Keratinocyte (primary cell): ENCODE data around the gene ITGB1BP1. TPM values are rescaled to one million over a fixed set of nuclear protein-coding genes. Genes with fewer than 3 reads are reported as not detected.

Experiments used
- DNase-seq: peaks from one replicate; pipeline ENCODE4 v3.0.0-alpha.2; 2011; ENCODE audit warnings: low read depth, missing footprints, low spot score
- FAIRE-seq: peaks from 2 replicates; lab custom pipeline; 2011; peaks lifted over from hg19 to GRCh38; lab: Jason Lieb, UNC
- H2AFZ ChIP-seq: 2 replicates; pipeline ENCODE4 v1.6.0; 2012; ENCODE audit warnings: low read length, control low read depth, inconsistent platforms; ENCODE audit not compliant: control insufficient read depth
- H3K27ac ChIP-seq: 2 replicates; pipeline ENCODE4 v1.5.1; 2011; ENCODE audit warnings: low read length; ENCODE audit not compliant: control insufficient read depth, insufficient read depth
- H3K27me3 ChIP-seq: 3 replicates; pipeline ENCODE4 v1.6.0; 2011; ENCODE audit warnings: low read length; ENCODE audit not compliant: control insufficient read depth, insufficient read depth; ENCODE audit errors: extremely low read depth
- H3K36me3 ChIP-seq, 2 experiments: 2 replicates in 1 of 2; 3 replicates in 1 of 2; pipeline ENCODE4 v1.5.1; 2011; ENCODE audit warnings: low read length in 2 of 2, mild to moderate bottlenecking in 1 of 2; ENCODE audit not compliant: control insufficient read depth in 2 of 2, insufficient read depth in 2 of 2; ENCODE audit errors: extremely low read depth in 1 of 2
- H3K4me1 ChIP-seq: 3 replicates; pipeline ENCODE4 v1.5.1; 2011; ENCODE audit warnings: low read length; ENCODE audit not compliant: control insufficient read depth, insufficient read depth; ENCODE audit errors: extremely low read depth
- H3K4me2 ChIP-seq: 3 replicates; pipeline ENCODE4 v1.6.0; 2011; ENCODE audit warnings: low read depth, low read length; ENCODE audit not compliant: control insufficient read depth, insufficient read depth; ENCODE audit errors: extremely low read depth
- H3K4me3 ChIP-seq, 3 experiments: fragments of 200-600 bp in 1 of 3; sonication (generic) in 1 of 3; 2 replicates in 2 of 3; 3 replicates in 1 of 3; pipeline ENCODE4 v1.5.1; 2011 to 2016; ENCODE audit warnings: low read length in 3 of 3, mild to moderate bottlenecking in 3 of 3, control low read depth in 2 of 3, inconsistent platforms in 1 of 3, low read depth in 1 of 3, mixed read lengths in 1 of 3, mixed run types in 1 of 3, moderate library complexity in 1 of 3; ENCODE audit not compliant: control insufficient read depth in 2 of 3, insufficient read depth in 2 of 3; ENCODE audit errors: extremely low read depth in 1 of 3
- H3K79me2 ChIP-seq: 2 replicates; pipeline ENCODE4 v1.6.0; 2012; ENCODE audit warnings: low read length; ENCODE audit not compliant: control insufficient read depth, insufficient read depth
- H3K9ac ChIP-seq: 3 replicates; pipeline ENCODE4 v1.6.0; 2011; ENCODE audit warnings: low read length; ENCODE audit not compliant: control insufficient read depth, insufficient read depth; ENCODE audit errors: extremely low read depth
- H3K9me1 ChIP-seq: 3 replicates; pipeline ENCODE4 v1.6.0; 2011; ENCODE audit warnings: low read length; ENCODE audit not compliant: control insufficient read depth, insufficient read depth; ENCODE audit errors: extremely low read depth
- H3K9me3 ChIP-seq: 2 replicates; pipeline ENCODE4 v1.5.1; 2012; ENCODE audit warnings: low read depth, low read length; ENCODE audit not compliant: control insufficient read depth
- H4K20me1 ChIP-seq: 3 replicates; pipeline ENCODE4 v1.6.0; 2011; ENCODE audit warnings: low read length; ENCODE audit not compliant: control insufficient read depth, insufficient read depth; ENCODE audit errors: extremely low read depth
- CTCF ChIP-seq, 3 experiments: IDR thresholded peaks in 1 of 3; conservative IDR thresholded peaks in 1 of 3; optimal IDR thresholded peaks in 1 of 3; 2 replicates in 2 of 3; 3 replicates in 1 of 3; pipeline versions ENCODE3 to v1.5.1; 2011; ENCODE audit warnings: low read length in 3 of 3, mild to moderate bottlenecking in 3 of 3, moderate library complexity in 2 of 3, control low read depth in 1 of 3, inconsistent platforms in 1 of 3; ENCODE audit not compliant: insufficient read depth in 2 of 3; ENCODE audit errors: extremely low read depth in 1 of 3
- EZH2 ChIP-seq: IDR thresholded peaks from one replicate; pipeline ENCODE4 v1.6.1; 2012; ENCODE audit warnings: inconsistent platforms, mild to moderate bottlenecking, low read length, moderate library complexity
- dilution Hi-C: fragments of 300-500 bp; cut with MboI; formaldehyde crosslinking; loops from one replicate; pipeline ENCODE4 v1.7.0; 2020; ENCODE audit warnings: low sequenced_read_pairs; ENCODE audit not compliant: extremely low pct_ligation_motif_present
- polyA plus RNA-seq, 5 experiments: library from polyadenylated mRNA; depleted of rRNA in 3 of 5; stranded (reverse) in 3 of 5; stranded (forward) in 1 of 5; unstranded in 1 of 5; fragments of >200 nt; gene quantifications; 1 replicate in 1 of 5; 2 replicates in 3 of 5; 3 replicates in 1 of 5; pipeline versions ENCODE4 v1.2.1 to v1.2.3, GENCODE V29; 2011 to 2012; ENCODE audit warnings: missing spikeins in 2 of 5, low read depth in 1 of 5, low replicate concordance in 1 of 5

ITGB1BP1 gene
- polyA plus RNA-seq, 1 donor (not counting 4 experiments of a cell fraction or from before 2014, with no cell fraction given): 169 TPM

GRCh38 chr2:9385841-9386240 lies 37.5 kb downstream of the ITGB1BP1 start:
- Histone ChIP-seq H3K4me2 (no peak overlapping the region), H3K36me3 (peaks cover 54 to 61% of the 10 kb centered on the region in 2 experiments)
- dilution Hi-C loops: no loop called here

GRCh38 chr2:9384521-9384920 lies 38.8 kb downstream of the ITGB1BP1 start:
- H3K79me2 ChIP-seq: no peaks in the 10 kb centered on the region
- no peaks in the 10 kb centered on the region for H3K27me3 ChIP-seq
- peaks cover 49 to 56% of the 10 kb centered on the region in 2 experiments for H3K36me3 ChIP-seq
- H3K9me3 ChIP-seq: no peaks in the 10 kb centered on the region
- no peak overlapping the region for H3K9ac ChIP-seq
- dilution Hi-C loops: no loop called here
- H3K4me1 ChIP-seq: peaks cover 21% of the 10 kb centered on the region
- FAIRE-seq (no peak), DNase-seq (no peak)
- no peak overlapping the region for H3K4me3 ChIP-seq
- no peak overlapping the region for H3K27ac ChIP-seq
- peaks cover 8% of the 10 kb centered on the region for H4K20me1 ChIP-seq
- no peak overlapping the region for H2AFZ ChIP-seq
- no peak for TF ChIP-seq EZH2
- no peak for TF ChIP-seq CTCF (optimal IDR thresholded peaks at IDR 0.05 in 1 of 3, IDR thresholded peaks at IDR 0.05 in 1 of 3, conservative IDR thresholded peaks at IDR 0.05 in 1 of 3; ENCODE audit: extremely low read depth in 1 of 3, insufficient read depth in 2 of 3, low read length in 3 of 3)
- no peaks in the 10 kb centered on the region for H3K9me1 ChIP-seq
- H3K4me2 ChIP-seq: no peak overlapping the region

More at GRCh38 chr2:9385841-9386240, 37.5 kb downstream of the ITGB1BP1 start:
- Histone ChIP-seq H3K27me3 (no peaks in the 10 kb centered on the region), H3K79me2 (no peaks in the 10 kb centered on the region), H3K27ac (peak overlapping the region; percentile 50), H3K4me3 (no peak overlapping the region), H2AFZ (no peak overlapping the region), H4K20me1 (peaks cover 8% of the 10 kb centered on the region), H3K9ac (no peak overlapping the region), H3K9me1 (peaks cover under 1% of the 10 kb centered on the region), H3K9me3 (no peaks in the 10 kb centered on the region), H3K4me1 (peaks cover 18% of the 10 kb centered on the region)
- TF ChIP-seq EZH2: no peak
- TF ChIP-seq CTCF (optimal IDR thresholded peaks at IDR 0.05 in 1 of 3, IDR thresholded peaks at IDR 0.05 in 1 of 3, conservative IDR thresholded peaks at IDR 0.05 in 1 of 3; ENCODE audit: extremely low read depth in 1 of 3, insufficient read depth in 2 of 3, low read length in 3 of 3): no peak
- no peak for DNase-seq
- FAIRE-seq: no peak
